Mesodermal cell (in vitro differentiated cells): Measurements from ENCODE around the gene MRAP. TPM values are rescaled to one million over a fixed set of nuclear protein-coding genes. Genes with fewer than 3 reads are reported as not detected.
"Not testable (repeated sequence)": the region's sequence is repeated elsewhere in the genome, so short reads cannot be mapped to it uniquely, and the experiment has no call there.

Experiments used
- H3K27ac ChIP-seq: 2 replicates; pipeline ENCODE4 v1.7.0; 2013; ENCODE audit warnings: mild to moderate bottlenecking, low read depth, low read length, moderate library complexity; ENCODE audit not compliant: severe bottlenecking
- H3K36me3 ChIP-seq: 2 replicates; pipeline ENCODE4 v1.7.1; 2013; ENCODE audit warnings: mild to moderate bottlenecking, low read length, moderate library complexity; ENCODE audit not compliant: control insufficient read depth, insufficient read depth
- H3K4me1 ChIP-seq: one replicate; pipeline ENCODE4 v1.7.1; 2013; ENCODE audit warnings: mild to moderate bottlenecking, low read length; ENCODE audit not compliant: insufficient read depth, control insufficient read depth, poor library complexity, severe bottlenecking
- H3K4me3 ChIP-seq: 2 replicates; pipeline ENCODE4 v1.7.0; 2013; ENCODE audit warnings: low read length, control low read depth, mild to moderate bottlenecking; ENCODE audit not compliant: insufficient read depth, poor library complexity, severe bottlenecking; ENCODE audit errors: extremely low read depth
- H3K9me3 ChIP-seq: 2 replicates; pipeline ENCODE4 v1.7.1; 2013; ENCODE audit warnings: mild to moderate bottlenecking, low read length, moderate library complexity; ENCODE audit not compliant: control insufficient read depth
- WGBS, 2 experiments: methylation state at CpG; one replicate each; pipeline ENCODE4 v1.1.5; 2013; ENCODE audit warnings: missing lambda C conversion rate in 2 of 2; ENCODE audit not compliant: insufficient coverage in 2 of 2; 5-methylcytosine and 5-hydroxymethylcytosine counted together
- polyA plus RNA-seq, 2 experiments: library from polyadenylated mRNA; stranded (reverse); fragments of 50-300 nt; gene quantifications; one replicate each; pipeline ENCODE4 v1.2.3, GENCODE V29; 2013

Gene MRAP
- polyA plus RNA-seq (2013, experiment 1 of 2): not detected
- polyA plus RNA-seq (2013, experiment 2 of 2): not detected

DNA sequence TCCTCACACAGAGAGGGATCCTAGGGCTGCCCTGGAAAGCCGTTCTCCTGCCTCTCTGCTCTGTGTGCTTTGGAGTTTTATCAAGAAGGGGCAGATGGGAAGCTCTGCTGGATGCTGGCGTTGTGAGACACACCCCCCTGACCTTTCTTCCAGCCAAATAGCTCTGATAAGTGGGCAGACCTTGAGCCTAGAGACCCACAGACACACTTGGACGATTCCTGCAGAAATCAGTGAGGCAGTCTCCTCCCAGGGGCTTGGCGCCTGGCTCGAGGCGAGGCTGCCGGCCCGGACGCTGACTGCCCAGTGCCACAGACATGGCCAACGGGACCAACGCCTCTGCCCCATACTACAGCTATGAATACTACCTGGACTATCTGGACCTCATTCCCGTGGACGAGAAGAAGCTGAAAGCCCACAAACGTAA, at the start of gene MRAP:
Gene MRAP, plus strand, starts transcription at position 198 of the 424 bp plus-strand sequence. Its CDS starts 117 bp downstream, at position 315.
- peaks cover 13% of the 10 kb centered on the region for H3K36me3 ChIP-seq
- no peaks in the 10 kb centered on the region for H3K4me1 ChIP-seq
- 95% methylated on average over 13 to 14 of the region's 14 CpGs for WGBS, 2 experiments
- no peak within 1 kb of the TSS for H3K4me3 ChIP-seq
- peaks cover 6% of the 10 kb centered on the region for H3K9me3 ChIP-seq
- H3K27ac ChIP-seq: no peak within 1 kb of the TSS

DNA sequence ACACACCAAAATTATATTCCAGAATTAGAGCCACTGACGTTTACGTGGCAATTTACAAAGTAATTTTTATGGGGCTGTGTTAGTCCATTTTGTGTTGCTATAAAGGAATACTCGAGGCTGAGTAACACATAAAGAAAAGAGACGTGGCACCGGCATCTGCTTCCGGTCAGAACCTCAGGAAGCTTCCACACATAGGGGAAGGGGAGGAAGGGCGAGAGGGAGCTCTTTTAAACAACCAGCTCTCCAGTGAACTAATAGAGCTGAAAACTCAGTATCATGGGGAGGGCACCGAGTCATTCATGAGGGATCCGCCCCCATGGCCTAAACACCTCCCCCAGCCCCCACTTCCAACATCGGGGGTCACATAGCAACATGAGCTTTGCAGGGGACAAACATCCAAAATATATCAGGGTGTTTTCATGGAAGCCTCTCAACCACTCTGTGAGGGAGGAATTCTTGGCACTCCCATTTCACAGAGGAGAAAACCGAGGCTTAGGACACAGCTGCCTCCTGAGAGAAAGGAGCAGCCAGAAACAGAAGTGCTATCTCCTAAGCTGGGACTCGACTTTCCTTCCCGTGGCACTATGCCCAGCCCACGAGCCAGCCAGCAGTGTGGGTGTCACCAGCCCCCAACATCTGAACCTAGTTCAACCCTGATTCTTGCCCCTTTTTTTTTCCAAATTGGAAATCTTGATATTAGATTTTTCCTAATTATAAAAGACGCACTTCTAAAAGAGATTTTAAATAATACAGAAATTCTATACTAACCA, 49.0 kb upstream of the MRAP start:
- H3K36me3 ChIP-seq: no peaks in the 10 kb centered on the region
- no peak overlapping the region for H3K27ac ChIP-seq
- H3K9me3 ChIP-seq: peaks cover 7% of the 10 kb centered on the region
- H3K4me1 ChIP-seq: peaks cover 4% of the 10 kb centered on the region
- H3K4me3 ChIP-seq: no peak overlapping the region
- 84 to 87% methylated on average over 4 to 11 of the region's 15 CpGs for WGBS, 2 experiments

DNA sequence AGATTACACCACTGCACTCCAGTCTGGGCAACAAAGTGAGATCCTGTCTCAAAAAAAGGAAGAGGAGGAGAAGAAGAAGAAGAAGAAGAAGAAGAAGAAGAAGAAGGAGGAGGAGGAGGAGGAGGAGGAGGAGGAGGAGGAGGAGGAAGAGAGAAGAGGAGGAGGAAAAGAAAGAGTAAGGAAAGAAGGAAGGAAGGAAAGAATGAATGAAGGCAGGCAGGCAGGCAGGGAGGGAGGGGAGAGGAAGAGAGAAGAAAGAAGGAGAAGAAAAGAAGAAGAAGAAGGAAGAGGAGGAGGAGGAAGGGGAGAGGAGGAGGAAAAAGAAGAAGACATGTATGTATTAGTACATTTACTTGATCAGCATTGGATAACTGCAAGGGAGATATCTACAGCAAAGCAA, 46.5 kb upstream of the MRAP start:
- no peak overlapping the region for H3K4me3 ChIP-seq
- H3K9me3 ChIP-seq: peaks cover 7% of the 10 kb centered on the region
- peaks cover 4% of the 10 kb centered on the region for H3K4me1 ChIP-seq
- H3K36me3 ChIP-seq: no peaks in the 10 kb centered on the region
- no peak overlapping the region for H3K27ac ChIP-seq

DNA sequence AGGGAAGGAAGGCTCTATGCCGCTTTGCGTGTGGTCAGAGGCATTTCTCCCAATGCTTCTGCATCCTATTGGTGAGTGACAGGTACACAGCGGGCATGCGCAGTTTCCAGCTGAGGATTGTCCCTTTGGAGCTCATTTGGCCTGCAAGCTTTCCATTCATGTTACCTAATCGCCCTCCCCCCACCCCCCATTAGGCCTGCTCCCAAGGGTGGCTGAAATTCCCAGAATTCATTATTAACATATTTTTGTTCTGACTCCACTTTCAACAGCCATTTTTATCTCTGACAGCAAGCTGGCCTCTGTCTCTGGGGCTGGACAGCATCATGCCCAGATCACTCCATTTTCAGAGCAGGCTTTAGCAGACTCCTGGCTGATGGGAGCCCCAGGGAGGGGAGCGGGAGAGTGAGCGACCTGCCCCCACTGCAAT, 45.4 kb upstream of the MRAP start:
- peaks cover 7% of the 10 kb centered on the region for H3K9me3 ChIP-seq
- 76 to 78% methylated on average over 3 to 5 of the region's 7 CpGs for WGBS, 2 experiments
- no peak overlapping the region for H3K4me3 ChIP-seq
- H3K36me3 ChIP-seq: no peaks in the 10 kb centered on the region
- H3K4me1 ChIP-seq: peaks cover 9% of the 10 kb centered on the region
- no peak overlapping the region for H3K27ac ChIP-seq

DNA sequence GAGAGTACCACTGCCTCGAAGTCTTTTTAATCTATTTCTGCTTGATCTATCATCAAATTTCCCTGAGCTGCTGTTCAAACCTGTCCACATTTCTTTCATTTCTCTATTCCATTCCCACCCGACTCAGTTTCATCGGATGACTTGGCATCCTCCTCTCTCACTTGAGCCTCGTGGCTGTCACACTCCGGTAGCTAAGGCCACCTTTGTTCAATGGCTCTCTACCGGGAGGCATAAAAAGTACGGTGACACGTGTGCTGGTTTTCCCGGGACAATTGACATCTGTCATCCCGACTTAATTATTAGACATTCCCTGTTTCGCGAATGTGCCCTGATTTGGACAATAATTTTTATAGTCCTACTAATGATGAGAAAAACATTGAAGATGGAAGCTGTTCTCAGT, 42.4 kb upstream of the MRAP start:
- Histone ChIP-seq H3K4me1 (peaks cover 9% of the 10 kb centered on the region), H3K27ac (no peak overlapping the region), H3K36me3 (no peaks in the 10 kb centered on the region), H3K9me3 (no peaks in the 10 kb centered on the region), H3K4me3 (no peak overlapping the region)
- 89 to 97% methylated on average over 6 to 8 of the region's 12 CpGs for WGBS, 2 experiments

DNA sequence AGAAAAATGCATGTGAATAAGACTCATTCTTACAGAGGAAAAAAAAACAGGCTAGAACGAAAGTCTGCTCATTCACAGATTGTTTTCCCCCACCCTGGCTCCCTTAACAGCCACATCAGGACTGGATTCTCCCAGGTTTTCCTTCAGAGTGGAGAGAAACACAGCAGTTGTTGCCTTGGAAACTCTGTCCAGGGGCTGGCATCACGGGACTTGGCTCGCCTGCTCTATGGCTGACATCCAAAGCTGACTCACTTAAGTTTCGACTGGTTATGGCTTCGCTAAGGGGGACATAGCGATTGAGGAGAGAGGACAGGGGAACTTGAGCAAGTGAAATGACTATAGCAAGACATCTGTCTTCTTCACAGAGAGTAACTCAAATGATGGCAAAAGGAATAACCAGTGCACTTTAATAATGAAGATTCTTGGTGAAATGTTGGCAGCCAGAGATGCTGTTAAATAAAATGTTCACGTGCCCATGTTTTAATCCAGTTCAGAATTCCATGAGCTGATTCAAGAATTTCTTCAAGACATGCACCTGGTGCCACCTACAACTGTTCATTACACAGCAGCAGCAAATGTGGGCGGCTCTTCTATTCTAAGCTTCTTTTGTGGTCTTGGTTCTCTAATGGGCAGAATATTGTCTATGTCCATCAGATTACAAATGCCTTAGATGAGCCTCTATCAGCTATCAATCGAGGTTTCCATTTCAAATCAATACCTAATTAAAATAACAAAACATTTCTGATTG, 41.6 kb upstream of the MRAP start:
- peaks cover 9% of the 10 kb centered on the region for H3K4me1 ChIP-seq
- no peaks in the 10 kb centered on the region for H3K36me3 ChIP-seq
- no peaks in the 10 kb centered on the region for H3K9me3 ChIP-seq
- peak overlapping the region; percentile 45 for H3K27ac ChIP-seq
- WGBS, 2 experiments: 68 to 71% methylated on average over 5 to 7 of the region's 9 CpGs
- H3K4me3 ChIP-seq: no peak overlapping the region

DNA sequence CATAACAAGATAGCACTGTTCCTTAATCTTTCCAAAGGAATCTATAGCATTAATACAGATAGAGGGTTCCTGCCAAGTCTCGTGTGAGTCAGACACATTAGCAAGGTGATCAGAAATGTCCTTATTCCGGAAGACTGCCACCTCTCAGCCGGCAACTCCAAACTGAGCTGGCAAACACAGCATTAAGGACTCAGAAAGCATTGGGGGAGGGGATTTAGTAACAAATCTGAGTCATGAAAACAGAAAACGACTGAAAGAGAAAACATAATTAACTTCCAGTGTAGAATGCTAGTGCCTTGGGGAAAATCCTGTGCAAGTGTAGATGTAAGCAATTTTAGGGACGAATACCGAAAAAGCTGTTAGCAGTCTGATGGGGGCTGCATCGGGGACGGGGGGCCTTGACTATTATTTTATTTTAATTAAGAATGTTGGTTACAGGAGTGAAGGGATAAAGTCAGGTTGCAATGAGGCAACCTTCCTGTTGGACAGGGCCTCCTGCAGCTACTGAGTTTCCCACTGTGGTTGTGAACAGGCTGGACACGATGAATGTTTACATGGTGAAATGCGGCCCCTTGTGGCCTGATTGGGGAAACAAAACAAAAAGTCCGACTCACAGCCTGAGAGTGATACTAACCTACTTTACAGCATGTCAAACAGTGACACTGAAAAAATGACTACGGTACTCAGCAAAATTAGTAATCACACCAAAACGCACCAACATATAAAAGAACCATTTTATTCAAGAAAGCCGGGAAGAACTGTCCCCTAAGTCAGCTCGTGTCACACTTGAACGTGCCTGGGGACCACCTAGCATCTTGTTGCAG, 40.5 kb upstream of the MRAP start:
- Histone ChIP-seq H3K9me3 (no peaks in the 10 kb centered on the region), H3K4me3 (no peak overlapping the region), H3K36me3 (no peaks in the 10 kb centered on the region), H3K4me1 (peaks cover 9% of the 10 kb centered on the region), H3K27ac (no peak overlapping the region)
- WGBS, 2 experiments: 38 to 54% methylated on average over 10 to 12 of the region's 16 CpGs

DNA sequence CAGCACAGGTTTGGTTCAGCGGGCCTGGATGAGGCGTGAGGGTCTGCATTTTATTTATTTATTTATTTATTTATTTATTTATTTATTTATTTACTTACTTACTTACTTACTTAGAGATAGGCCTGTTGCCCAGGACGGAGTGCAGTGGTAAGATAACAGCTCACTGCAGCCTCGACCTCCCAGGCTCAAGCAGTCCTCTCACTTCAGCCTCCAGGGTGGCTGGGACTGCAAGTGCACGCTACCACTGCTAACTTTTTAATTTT, 39.9 kb upstream of the MRAP start:
- H3K9me3 ChIP-seq, H3K27ac ChIP-seq, H3K4me1 ChIP-seq, H3K4me3 ChIP-seq, H3K36me3 ChIP-seq: not testable (repeated sequence)
- 91 to 100% methylated on average over 3 of the region's 5 CpGs for WGBS, 2 experiments

DNA sequence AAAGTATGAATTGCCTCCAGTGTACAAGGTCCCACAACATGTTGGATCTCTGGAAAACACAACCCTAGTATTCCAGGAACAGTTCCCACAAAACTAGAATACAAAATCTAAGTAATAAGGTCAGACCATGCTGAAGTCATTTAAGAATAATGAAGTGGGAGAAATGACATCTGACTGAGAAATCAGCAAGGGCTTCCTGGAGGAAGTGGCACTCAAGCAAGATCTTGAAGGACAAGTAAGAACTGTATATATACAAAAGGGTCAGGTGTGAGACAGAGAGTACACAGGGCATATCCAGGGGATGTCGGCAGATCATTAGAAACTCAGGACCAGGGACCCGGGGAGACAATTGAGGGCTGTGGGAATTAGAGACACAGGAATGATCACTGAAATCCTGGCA, 38.5 kb upstream of the MRAP start:
- Histone ChIP-seq H3K27ac (no peak overlapping the region), H3K4me1 (peaks cover 5% of the 10 kb centered on the region), H3K36me3 (no peaks in the 10 kb centered on the region), H3K9me3 (no peaks in the 10 kb centered on the region), H3K4me3 (no peak overlapping the region)
- 90 to 97% methylated on average over 2 of the region's 2 CpGs for WGBS, 2 experiments

DNA sequence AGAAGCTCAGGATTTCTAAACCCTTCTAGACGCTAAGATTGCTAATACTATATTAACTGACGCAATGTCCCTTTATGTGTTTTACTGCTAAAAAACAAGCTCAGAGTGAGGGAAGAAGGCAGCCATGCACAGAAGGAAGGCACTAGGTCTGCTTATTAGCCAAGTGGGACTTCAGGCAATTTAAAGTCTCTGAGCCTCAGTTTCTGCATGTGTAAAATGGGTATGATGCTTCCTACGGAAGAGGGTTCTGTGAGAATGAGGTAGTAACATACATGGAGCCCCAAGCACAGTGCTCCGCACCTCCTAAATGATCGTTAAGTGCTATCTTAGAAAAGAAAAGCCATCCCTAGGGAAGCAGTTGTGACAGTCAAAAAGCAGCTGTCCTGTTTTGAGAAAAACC, 36.7 kb upstream of the MRAP start:
- H3K36me3 ChIP-seq: peaks cover 5% of the 10 kb centered on the region
- 96 to 100% methylated on average over 4 to 5 of the region's 5 CpGs for WGBS, 2 experiments

More for the DNA sequence above, 36.7 kb upstream of the MRAP start:
- Histone ChIP-seq H3K27ac (no peak overlapping the region), H3K4me3 (no peak overlapping the region), H3K4me1 (peaks cover 5% of the 10 kb centered on the region), H3K9me3 (no peaks in the 10 kb centered on the region)
